ENCODE data around the gene PCDHB5.
"Not testable (repeated sequence)": the region's sequence is repeated elsewhere in the genome, so short reads cannot be mapped to it uniquely, and the experiment has no call there.

PCDHB5 gene

GRCh38 chr5:141135030-141135717 is at the start of gene PCDHB5:
Gene PCDHB5, plus strand, starts transcription at chr5:141135206. Its CDS starts 229 bp downstream, at chr5:141135435.
- peak within 1 kb of the TSS; percentile 7 for H3K4me3 ChIP-seq (ENCODE audit: control insufficient read depth, low read depth, low read length)
- peak; percentile 9 for DNase-seq (ENCODE audit: low read depth)
- peak; percentile 40 for TF ChIP-seq CTCF (conservative IDR thresholded peaks at IDR 0.05; ENCODE audit: control insufficient read depth, insufficient read depth, low read depth, low read length)

GRCh38 chr5:141094481-141095262 is 40.3 kb upstream of the PCDHB5 start, which contains the start of gene PCDHB2:
Gene PCDHB2, plus strand, starts transcription at chr5:141094615. Its CDS starts 176 bp downstream, at chr5:141094791.
- DNase-seq (ENCODE audit: low read depth) = peak; percentile 53
- peak; percentile 40 for TF ChIP-seq CTCF (conservative IDR thresholded peaks at IDR 0.05; ENCODE audit: control insufficient read depth, insufficient read depth, low read depth, low read length)
- peak within 1 kb of the TSS; percentile 33 for H3K4me3 ChIP-seq (ENCODE audit: control insufficient read depth, low read depth, low read length)

GRCh38 chr5:141095263-141095641 is 39.8 kb upstream of the PCDHB5 start:
- DNase-seq (ENCODE audit: low read depth) = no peak
- H3K4me3 ChIP-seq (ENCODE audit: control insufficient read depth, low read depth, low read length) = no peak overlapping the region
- TF ChIP-seq CTCF (conservative IDR thresholded peaks at IDR 0.05; ENCODE audit: control insufficient read depth, insufficient read depth, low read depth, low read length) = no peak

- H3K4me3 ChIP-seq (ENCODE audit: control insufficient read depth, low read depth, low read length); DNase-seq (ENCODE audit: low read depth): not testable (repeated sequence)
Measured at GRCh38 chr5:141096181-141096580, 38.8 kb upstream of the PCDHB5 start.

GRCh38 chr5:141096586-141096985 is 38.4 kb upstream of the PCDHB5 start:
- not testable (repeated sequence) for DNase-seq (ENCODE audit: low read depth); H3K4me3 ChIP-seq (ENCODE audit: control insufficient read depth, low read depth, low read length)

- no peak within 1 kb of the TSS for H3K4me3 ChIP-seq (ENCODE audit: control insufficient read depth, low read depth, low read length)
- DNase-seq (ENCODE audit: low read depth) = peak; percentile 60
- TF ChIP-seq CTCF (conservative IDR thresholded peaks at IDR 0.05; ENCODE audit: control insufficient read depth, insufficient read depth, low read depth, low read length) = peak; percentile 37
Measured at GRCh38 chr5:141100243-141100805, 34.7 kb upstream of the PCDHB5 start, which contains the start of gene PCDHB3. Gene PCDHB3, plus strand, starts transcription at chr5:141100473. Its CDS starts 177 bp downstream, at chr5:141100650.

GRCh38 chr5:141101059-141101458 is 33.9 kb upstream of the PCDHB5 start:
- no peak for DNase-seq (ENCODE audit: low read depth)
- no peak overlapping the region for H3K4me3 ChIP-seq (ENCODE audit: control insufficient read depth, low read depth, low read length)

GRCh38 chr5:141102070-141102469 is 32.9 kb upstream of the PCDHB5 start:
- DNase-seq (ENCODE audit: low read depth); H3K4me3 ChIP-seq (ENCODE audit: control insufficient read depth, low read depth, low read length): not testable (repeated sequence)

More at GRCh38 chr5:141101059-141101458, 33.9 kb upstream of the PCDHB5 start:
- no peak for TF ChIP-seq CTCF (conservative IDR thresholded peaks at IDR 0.05; ENCODE audit: control insufficient read depth, insufficient read depth, low read depth, low read length)

- not testable (repeated sequence) for DNase-seq (ENCODE audit: low read depth); H3K4me3 ChIP-seq (ENCODE audit: control insufficient read depth, low read depth, low read length)
Measured at GRCh38 chr5:141102471-141102870, 32.5 kb upstream of the PCDHB5 start.
